Measurements from ENCODE around the gene TCEAL5.

GRCh38 chrX:103310555-103311398 lies 34.2 kb upstream of the TCEAL5 start, which contains the start of gene BEX2:
- TF ChIP-seq MAX (IDR thresholded peaks at IDR 0.05) (0 out of 2 replicates have a peak, but pooled peaks have one; percentile 31), RAD21 (IDR thresholded peaks at IDR 0.05; ENCODE audit: low read depth) (no peak), EP300 (IDR thresholded peaks at IDR 0.05; ENCODE audit: borderline replicate concordance) (no peak), REST (IDR thresholded peaks at IDR 0.05; ENCODE audit: low read depth) (no peak), YY1 (IDR thresholded peaks at IDR 0.05; ENCODE audit: low read depth) (no peak)

All from Ishikawa (cell line).